BE2C (cell line): ENCODE results near the gene HELZ2. TPM values are rescaled to one million over a fixed set of nuclear protein-coding genes. Genes with fewer than 3 reads are reported as not detected.

Source experiments
- DNase-seq: peaks from one replicate; pipeline ENCODE4 v3.0.0-alpha.2; 2020
- H3K27me3 ChIP-seq: fragments of 250-450 bp; sonication (Bioruptor Pico); 2 replicates; pipeline ENCODE4 v1.5.1; 2020; ENCODE audit warnings: mild to moderate bottlenecking
- H3K36me3 ChIP-seq: fragments of 250-450 bp; sonication (Bioruptor Pico); 2 replicates; pipeline ENCODE4 v1.5.1; 2020; ENCODE audit warnings: mild to moderate bottlenecking
- H3K4me1 ChIP-seq: fragments of 250-450 bp; sonication (Bioruptor Pico); 2 replicates; pipeline ENCODE4 v1.5.1; 2020
- H3K4me3 ChIP-seq: 2 replicates; pipeline ENCODE4 v1.5.1; 2011; ENCODE audit warnings: low read depth, low read length
- H3K9me3 ChIP-seq: fragments of 250-450 bp; sonication (Bioruptor Pico); 2 replicates; pipeline ENCODE4 v1.5.1; 2020
- CTCF ChIP-seq: IDR thresholded peaks from 2 replicates; pipeline ENCODE4 v1.5.1; 2012; ENCODE audit warnings: mild to moderate bottlenecking, low read depth, low read length
- polyA plus RNA-seq: library from polyadenylated mRNA; unstranded; fragments of >200 nt; gene quantifications from one replicate; pipeline ENCODE4 v1.2.1, GENCODE V29; 2012; ENCODE audit warnings: low read depth, missing spikeins; ENCODE audit not compliant: insufficient read length, insufficient read depth

HELZ2 gene
- 7.6 TPM for polyA plus RNA-seq

- peaks cover 9% of the 10 kb centered on the region for H3K4me1 ChIP-seq
- peak; percentile 76 for DNase-seq
- peak within 1 kb of the TSS; percentile 71 for H3K4me3 ChIP-seq
- no peaks in the 10 kb centered on the region for H3K27me3 ChIP-seq
- no peak for TF ChIP-seq CTCF
- no peaks in the 10 kb centered on the region for H3K36me3 ChIP-seq
- no peaks in the 10 kb centered on the region for H3K9me3 ChIP-seq
Measured at GRCh38 chr20:63574156-63574828, at the start of gene HELZ2. HELZ2 (minus strand) TSS chr20:63574239; CDS start chr20:63572385, 1,854 bp downstream.

- TF ChIP-seq CTCF, result no peak
- no peak overlapping the region for H3K4me3 ChIP-seq
- DNase-seq, result no peak
- H3K4me1 ChIP-seq, result no peaks in the 10 kb centered on the region; the same call in 1 of the 2 replicates
- no peaks in the 10 kb centered on the region for H3K27me3 ChIP-seq
- peaks cover 19% of the 10 kb centered on the region for H3K36me3 ChIP-seq
- H3K9me3 ChIP-seq, result no peaks in the 10 kb centered on the region
Measured at GRCh38 chr20:63622732-63623131, 48.7 kb upstream of the HELZ2 start.

- H3K4me1 ChIP-seq, result no peaks in the 10 kb centered on the region; the same call in 1 of the 2 replicates
Measured at GRCh38 chr20:63622096-63622495, 48.1 kb upstream of the HELZ2 start.

GRCh38 chr20:63620991-63621390 lies 47.0 kb upstream of the HELZ2 start:
- Histone ChIP-seq H3K36me3 (peaks cover 16% of the 10 kb centered on the region), H3K4me1 (no peaks in the 10 kb centered on the region; the same call in 1 of the 2 replicates)
- TF ChIP-seq CTCF, result no peak

More at GRCh38 chr20:63622096-63622495, 48.1 kb upstream of the HELZ2 start:
- Histone ChIP-seq H3K36me3 (peaks cover 16% of the 10 kb centered on the region), H3K27me3 (no peaks in the 10 kb centered on the region), H3K4me3 (no peak overlapping the region), H3K9me3 (no peaks in the 10 kb centered on the region)
- DNase-seq, result no peak
- no peak for TF ChIP-seq CTCF

DNA sequence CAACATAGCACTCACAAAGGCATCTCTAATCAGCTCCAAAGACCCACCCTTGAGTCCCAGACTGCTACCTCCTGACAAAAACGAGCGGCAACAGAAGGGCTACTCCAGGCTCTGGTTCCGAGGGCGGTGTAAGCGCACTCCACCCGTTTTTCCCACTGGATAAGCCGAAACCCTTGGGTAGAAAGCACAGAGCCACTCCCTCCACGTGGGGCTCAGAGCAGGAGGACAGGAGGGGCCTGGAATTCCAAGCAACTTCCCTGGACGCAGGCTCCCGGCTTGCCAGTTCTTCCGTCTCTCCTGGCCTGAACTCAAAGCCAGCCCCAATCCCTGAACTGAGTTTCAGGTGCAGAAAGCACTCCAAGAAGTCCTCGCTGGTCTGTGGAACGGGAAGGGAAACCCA lies 45.5 kb upstream of the HELZ2 start:
- no peak for DNase-seq
- Histone ChIP-seq H3K4me1 (no peaks in the 10 kb centered on the region), H3K36me3 (peaks cover 24% of the 10 kb centered on the region), H3K27me3 (no peaks in the 10 kb centered on the region), H3K9me3 (no peaks in the 10 kb centered on the region), H3K4me3 (no peak overlapping the region)
- TF ChIP-seq CTCF, result no peak

More at GRCh38 chr20:63620991-63621390, 47.0 kb upstream of the HELZ2 start:
- no peaks in the 10 kb centered on the region for H3K27me3 ChIP-seq
- no peaks in the 10 kb centered on the region for H3K9me3 ChIP-seq
- no peak for DNase-seq
- H3K4me3 ChIP-seq, result no peak overlapping the region

- no peaks in the 10 kb centered on the region for H3K27me3 ChIP-seq
- peak; percentile 3 for DNase-seq
- no peak overlapping the region for H3K4me3 ChIP-seq
- H3K9me3 ChIP-seq, result no peaks in the 10 kb centered on the region
- H3K4me1 ChIP-seq, result no peaks in the 10 kb centered on the region
- no peak for TF ChIP-seq CTCF
- H3K36me3 ChIP-seq, result peaks cover 25% of the 10 kb centered on the region
Measured at GRCh38 chr20:63619086-63619485, 45.0 kb upstream of the HELZ2 start.
